ENCODE results near the gene R3HDML.

Gene R3HDML

GRCh38 chr20:44393608-44394451 is 57.0 kb downstream of the R3HDML start:
- no peak for TF ChIP-seq CTCF (IDR thresholded peaks at IDR 0.05; ENCODE audit: insufficient read depth, low read depth, low read length, missing control alignments)
- DNase-seq (ENCODE audit: low read depth) = no peak
- no peak overlapping the region for H3K4me3 ChIP-seq (ENCODE audit: low read length)

GRCh38 chr20:44394452-44394701 is 57.5 kb downstream of the R3HDML start:
- TF ChIP-seq CTCF (IDR thresholded peaks at IDR 0.05; ENCODE audit: insufficient read depth, low read depth, low read length, missing control alignments) = no peak
- DNase-seq (ENCODE audit: low read depth) = no peak
- H3K4me3 ChIP-seq (ENCODE audit: low read length) = no peak overlapping the region

GRCh38 chr20:44394702-44395460 is 58.0 kb downstream of the R3HDML start:
- H3K4me3 ChIP-seq (ENCODE audit: low read length) = no peak overlapping the region
- DNase-seq (ENCODE audit: low read depth) = no peak

GRCh38 chr20:44395461-44396340 is 58.9 kb downstream of the R3HDML start:
- TF ChIP-seq CTCF (IDR thresholded peaks at IDR 0.05; ENCODE audit: insufficient read depth, low read depth, low read length, missing control alignments) = no peak
- no peak overlapping the region for H3K4me3 ChIP-seq (ENCODE audit: low read length)
- DNase-seq (ENCODE audit: low read depth) = no peak

More at GRCh38 chr20:44394702-44395460, 58.0 kb downstream of the R3HDML start:
- TF ChIP-seq CTCF (IDR thresholded peaks at IDR 0.05; ENCODE audit: insufficient read depth, low read depth, low read length, missing control alignments) = no peak

GRCh38 chr20:44396369-44397130 is 59.7 kb downstream of the R3HDML start:
- DNase-seq (ENCODE audit: low read depth) = no peak
- no peak for TF ChIP-seq CTCF (IDR thresholded peaks at IDR 0.05; ENCODE audit: insufficient read depth, low read depth, low read length, missing control alignments)
- no peak overlapping the region for H3K4me3 ChIP-seq (ENCODE audit: low read length)

- DNase-seq (ENCODE audit: low read depth) = peak; percentile 96
- TF ChIP-seq CTCF (IDR thresholded peaks at IDR 0.05; ENCODE audit: insufficient read depth, low read depth, low read length, missing control alignments) = no peak
- H3K4me3 ChIP-seq (ENCODE audit: low read length) = no peak overlapping the region
Measured at GRCh38 chr20:44398335-44398734, 61.5 kb downstream of the R3HDML start.

All from epithelial cell of esophagus (primary cell).